SHP77 (cell line): ENCODE data around the gene PYROXD2.

Source experiments
- DNase-seq, 2 experiments: peaks; one replicate each; lab custom pipeline; 2025; lab: John Stamatoyannopoulos, UW

Gene PYROXD2

GRCh38 chr10:98433881-98434732 is 19.1 kb upstream of the PYROXD2 start:
- DNase-seq: no peak

- DNase-seq: no peak
These were observed 18.4 kb upstream of the PYROXD2 start for GRCh38 chr10:98433371-98433770.

DNA sequence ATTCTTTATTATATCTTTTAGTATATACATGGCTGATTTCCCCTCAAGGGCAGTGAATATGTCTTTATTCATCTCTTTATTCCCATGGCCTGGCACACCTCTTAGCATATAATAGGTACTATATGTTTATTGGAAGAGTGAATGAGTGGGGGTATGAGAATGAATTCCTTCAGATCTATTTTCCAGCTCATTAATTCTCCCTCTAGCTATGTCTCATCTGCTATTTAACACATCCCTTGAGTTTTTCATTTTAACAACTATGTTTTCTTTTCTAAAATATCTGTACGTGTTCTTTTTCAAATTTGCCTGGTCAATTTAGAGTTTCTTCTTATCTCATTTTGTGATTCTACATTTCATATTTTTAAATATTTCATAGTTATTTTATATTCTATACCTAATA is 17.3 kb upstream of the PYROXD2 start:
- DNase-seq: no peak

DNA sequence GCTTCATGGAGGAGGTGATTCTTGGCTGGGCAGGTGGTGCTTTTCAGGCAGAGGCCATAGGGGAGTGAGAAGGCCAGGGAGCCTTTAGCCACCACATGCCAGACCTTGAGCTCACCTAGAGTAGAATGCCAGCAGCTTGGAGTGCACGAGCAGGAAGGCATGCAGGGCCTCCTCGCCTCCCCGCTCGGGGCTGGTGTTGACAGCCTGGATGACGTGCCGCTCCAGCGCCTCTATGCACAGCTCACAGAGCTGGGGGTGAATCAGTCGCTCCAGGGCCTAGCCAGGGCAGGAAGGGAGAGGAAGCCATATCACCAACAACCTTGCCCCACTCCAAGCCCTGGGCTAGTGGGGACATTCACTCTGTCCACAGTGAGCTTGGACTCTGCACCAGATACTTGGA is 16.0 kb upstream of the PYROXD2 start:
- DNase-seq: no peak

DNA sequence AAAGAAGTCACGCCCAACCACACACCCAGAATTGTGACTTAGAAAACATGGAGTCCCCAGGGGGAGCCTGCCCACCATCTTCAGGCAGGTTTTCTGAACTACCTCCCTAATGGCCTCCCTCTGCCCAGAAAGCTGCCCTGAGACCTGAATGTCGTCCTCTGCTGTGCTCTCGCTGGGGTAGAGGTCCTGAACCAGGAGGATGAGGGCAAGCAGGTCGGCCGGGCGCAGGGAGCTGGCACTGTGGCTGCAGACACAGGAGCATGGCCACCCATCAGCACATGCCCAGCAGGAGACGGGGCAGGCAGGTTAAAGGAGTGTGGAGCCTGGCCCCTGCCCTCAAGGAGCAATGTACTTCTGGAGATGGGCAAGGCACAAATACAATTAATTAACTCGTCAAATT is 15.4 kb upstream of the PYROXD2 start:
- no peak for DNase-seq

DNA sequence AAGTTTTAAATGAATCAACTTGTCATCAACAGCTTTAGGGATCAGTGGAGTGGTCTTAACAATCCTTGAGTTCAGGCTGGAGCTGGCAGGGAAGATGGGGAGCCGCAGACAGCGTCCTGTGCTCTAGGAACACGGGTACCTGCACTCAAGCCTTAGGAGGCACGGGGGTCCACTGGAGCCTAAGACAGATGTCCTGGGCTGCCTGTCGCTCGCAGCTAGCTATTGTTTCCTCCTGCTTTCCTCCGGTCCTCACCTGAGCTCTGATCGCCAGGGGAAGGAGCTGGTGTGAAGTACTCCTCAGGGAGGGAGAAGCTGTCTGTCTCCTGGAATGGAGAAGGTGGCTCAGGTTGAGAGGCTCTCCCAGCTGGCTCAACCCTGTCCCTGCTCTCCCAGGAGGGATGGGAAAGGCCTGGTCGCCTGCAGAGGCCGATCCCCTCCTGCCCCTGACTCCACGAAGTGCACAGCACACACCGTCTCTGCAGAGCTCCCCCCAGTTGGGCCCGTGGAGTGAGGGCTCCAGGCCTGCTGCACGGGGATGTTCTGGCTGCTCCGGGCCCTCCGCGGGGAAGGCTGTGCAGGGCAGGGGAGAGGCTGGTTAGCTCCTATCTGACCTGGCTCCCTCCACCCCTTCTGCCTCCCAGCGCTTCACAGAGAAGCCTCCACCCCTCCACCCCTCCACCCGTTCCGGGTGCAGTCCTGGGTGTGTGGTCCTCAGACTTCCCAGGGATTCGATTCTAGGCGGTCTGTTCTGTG is 14.5 kb upstream of the PYROXD2 start:
- no peak for DNase-seq

DNA sequence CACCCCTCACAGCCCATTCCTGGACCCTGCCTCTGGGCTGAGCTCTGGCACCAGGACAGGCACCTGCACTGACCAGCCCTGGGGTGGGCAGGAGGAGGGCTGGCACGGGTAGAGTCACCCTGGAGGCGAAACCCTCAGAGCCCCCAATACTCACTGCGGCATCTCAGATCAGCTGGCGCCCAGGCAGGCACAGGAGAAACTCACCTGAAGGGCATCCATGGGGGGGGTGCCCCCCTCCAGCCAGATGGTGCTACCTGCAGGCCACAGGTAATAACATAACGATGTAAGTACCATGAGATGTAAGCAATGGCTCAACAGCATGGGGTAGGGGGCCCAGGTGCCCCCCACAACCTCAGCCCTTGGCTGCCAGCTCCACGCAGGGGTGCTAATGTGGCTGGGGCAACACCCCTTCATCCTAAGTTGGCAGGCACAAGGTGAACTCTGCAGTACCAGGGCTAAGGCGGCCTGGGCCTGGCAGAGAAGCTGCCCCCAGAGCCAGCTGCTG is 12.1 kb upstream of the PYROXD2 start:
- DNase-seq: no peak

- peak; percentile 35 to 44 for DNase-seq
These were observed 10.8 kb upstream of the PYROXD2 start for GRCh38 chr10:98425511-98426352.

DNA sequence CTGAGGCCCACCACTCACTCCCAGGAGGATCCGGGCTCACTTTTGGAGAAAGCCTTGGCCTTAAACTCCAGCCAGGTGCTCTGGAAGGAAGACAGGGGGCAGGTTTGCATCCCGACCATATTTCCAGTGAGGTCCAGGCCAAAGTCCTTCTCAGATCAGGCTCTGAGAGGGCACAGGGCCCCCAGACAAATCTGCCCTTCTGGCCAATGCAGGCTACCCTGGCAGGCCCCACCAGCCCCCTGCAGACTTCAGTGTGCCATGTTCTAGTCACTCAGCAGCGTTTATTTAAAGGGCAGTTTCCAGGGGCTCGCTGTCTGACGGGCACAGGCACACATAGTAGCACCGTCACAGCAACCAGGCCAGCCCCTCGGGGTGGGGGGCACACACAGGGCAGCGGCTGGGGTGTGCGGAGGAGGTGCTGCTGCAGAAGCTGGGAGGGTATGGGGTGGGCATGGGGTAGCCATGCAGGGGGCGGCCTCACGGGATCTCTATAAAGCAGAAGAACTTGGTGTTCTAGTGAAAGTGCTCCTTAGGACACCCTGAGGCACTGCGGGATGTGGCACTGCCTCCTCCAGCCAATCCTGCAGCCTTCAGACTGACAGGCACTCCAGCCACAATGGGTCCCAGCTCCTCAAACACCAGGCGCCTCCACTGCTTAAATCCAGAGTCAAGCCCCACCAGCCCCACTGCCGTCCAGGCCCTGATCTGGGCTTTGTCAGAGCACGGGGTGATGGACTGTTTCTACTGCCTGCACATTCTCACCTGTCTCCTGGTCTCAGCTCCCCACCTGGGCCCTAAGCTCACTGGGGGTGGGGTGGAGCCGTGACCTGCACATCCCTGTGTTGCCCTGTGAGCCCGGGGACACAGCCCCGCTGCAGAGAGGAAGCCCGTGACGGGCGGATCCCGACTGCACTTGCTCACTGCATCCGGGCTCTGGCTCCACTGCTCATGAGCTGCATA is 9.6 kb upstream of the PYROXD2 start:
- no peak for DNase-seq

GRCh38 chr10:98423691-98424120 is 8.7 kb upstream of the PYROXD2 start:
- peak; percentile 9 for DNase-seq

GRCh38 chr10:98422182-98422581 is 7.2 kb upstream of the PYROXD2 start:
- DNase-seq: no peak

DNA sequence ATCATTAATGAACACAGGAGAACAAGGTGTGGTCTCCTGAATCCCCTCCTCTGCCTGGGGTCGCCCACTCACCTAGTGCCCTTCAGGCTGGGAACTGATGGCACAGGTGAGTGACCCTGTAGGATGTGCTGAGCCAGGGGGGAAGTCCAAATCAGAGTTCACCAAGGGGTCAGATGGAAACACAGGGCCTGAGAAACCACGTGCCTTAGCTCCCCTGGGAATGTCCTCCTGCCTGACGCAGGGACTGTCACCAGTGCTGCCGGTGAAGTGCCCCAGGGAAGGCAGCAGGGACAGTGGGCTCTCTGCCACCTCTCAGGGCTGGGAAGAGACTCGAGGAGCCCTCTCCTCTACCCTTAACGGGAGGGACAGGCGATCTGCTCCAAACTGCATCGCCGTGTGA is 5.8 kb upstream of the PYROXD2 start:
- no peak for DNase-seq

DNA sequence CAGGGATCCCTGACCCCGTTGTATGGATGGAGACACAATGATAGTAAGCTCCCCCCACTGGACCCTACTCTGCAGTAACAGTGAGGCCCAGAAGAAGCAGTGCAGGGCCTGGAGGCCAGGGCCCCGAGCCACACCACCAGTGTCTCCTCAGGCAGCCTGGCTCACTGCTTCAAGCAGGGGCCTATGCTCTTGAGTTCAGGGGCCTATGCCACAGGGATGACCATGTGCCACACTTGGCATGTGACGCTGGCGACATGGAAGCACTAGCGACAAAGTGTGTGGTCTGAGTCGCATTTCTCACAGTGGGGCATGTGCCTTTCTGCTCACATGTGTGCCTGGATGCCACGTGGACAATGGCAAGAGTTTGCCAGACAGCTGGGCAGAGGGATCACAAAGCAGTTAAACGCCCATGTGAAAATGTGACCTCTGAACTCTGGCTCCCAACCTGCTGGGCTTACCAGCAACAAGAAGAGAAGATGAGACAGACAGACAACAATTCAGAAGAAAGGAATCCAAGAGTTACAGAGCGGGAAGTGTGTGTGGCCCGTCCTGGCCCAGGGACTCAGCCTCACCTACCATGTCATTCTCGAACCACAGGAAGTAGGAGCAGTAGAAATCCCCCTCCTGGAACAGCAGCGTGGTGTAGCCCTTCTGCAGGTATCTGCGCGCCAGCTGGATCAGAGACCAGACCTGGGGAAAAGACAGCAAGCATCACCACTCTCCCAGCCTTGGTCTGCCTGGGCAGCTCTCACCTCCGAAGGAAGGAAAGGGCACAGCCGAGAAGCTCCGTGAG is 4.7 kb upstream of the PYROXD2 start:
- no peak for DNase-seq

GRCh38 chr10:98418665-98419468 is 3.9 kb upstream of the PYROXD2 start:
- no peak for DNase-seq

DNA sequence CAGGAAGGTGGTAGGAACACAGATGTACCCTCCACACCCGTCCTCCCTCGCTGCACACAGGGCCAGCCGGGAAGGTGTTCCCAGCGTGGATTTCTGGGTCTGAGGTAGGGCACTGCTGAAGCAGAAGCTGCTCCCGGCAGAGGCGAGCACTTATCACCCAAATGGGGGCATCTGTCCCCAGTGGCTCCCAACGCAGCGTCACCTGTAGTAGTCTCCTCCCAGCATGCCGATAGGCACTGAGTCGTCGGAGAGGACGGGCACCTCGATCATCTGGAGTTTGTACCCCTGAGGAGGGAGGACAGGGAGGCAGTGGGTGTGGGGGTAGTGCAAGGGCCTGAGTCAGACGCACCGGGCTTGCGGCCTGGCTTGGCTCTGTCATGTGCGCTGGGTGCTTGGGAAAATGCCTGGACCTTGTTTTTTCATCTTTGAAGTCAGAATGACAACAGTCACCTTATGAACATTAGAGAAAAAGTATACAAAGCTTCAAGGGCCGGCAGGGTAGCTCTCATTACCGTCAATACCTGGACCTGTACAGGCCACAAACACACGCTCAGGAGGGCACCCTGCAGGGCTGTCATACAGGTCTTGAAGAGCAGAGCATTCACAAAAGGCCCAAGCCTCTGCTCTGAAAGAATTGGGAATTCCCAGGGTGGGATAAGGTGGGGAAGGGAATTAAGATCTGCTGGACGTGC is 3.1 kb upstream of the PYROXD2 start:
- DNase-seq: no peak

- no peak for DNase-seq
These were observed 2.5 kb upstream of the PYROXD2 start for GRCh38 chr10:98417481-98417959.

DNA sequence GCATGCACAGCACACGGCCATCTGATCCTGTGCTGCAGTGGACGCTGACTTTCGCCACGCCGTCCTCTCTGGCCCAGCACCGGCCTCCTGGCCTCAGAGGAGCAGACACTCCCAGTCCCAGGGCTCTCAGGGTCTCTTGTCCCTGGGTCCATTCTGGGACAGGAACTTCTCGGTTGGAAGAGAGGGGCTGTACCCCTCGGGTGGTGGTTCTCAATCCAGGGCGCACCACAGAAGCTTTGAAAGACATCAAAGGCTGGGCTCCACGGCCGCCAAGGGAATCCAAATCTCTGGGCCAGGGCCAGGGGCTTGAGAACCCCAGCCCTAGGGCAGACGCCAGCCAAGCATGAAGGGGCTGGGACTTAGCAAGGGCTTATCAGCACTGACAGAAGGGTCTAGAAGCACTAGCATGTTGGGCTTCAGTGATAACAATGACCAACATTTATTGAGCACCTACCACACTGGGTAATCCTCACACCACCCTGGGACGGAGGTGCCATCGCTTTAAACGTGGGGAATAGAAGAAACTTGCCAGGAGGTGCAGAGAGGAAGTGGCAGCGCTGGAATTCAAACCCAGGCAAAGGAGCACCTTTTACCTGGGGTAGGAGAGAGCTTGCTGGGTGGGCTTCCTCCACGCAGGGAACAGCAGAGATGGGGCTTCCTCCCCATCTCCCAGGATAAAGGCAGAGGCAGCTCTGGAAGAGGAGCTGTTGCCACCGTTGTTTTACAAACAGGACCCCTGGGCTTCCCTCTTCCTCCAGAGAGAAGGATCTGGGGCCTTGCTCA is 1.8 kb upstream of the PYROXD2 start:
- no peak for DNase-seq

DNA sequence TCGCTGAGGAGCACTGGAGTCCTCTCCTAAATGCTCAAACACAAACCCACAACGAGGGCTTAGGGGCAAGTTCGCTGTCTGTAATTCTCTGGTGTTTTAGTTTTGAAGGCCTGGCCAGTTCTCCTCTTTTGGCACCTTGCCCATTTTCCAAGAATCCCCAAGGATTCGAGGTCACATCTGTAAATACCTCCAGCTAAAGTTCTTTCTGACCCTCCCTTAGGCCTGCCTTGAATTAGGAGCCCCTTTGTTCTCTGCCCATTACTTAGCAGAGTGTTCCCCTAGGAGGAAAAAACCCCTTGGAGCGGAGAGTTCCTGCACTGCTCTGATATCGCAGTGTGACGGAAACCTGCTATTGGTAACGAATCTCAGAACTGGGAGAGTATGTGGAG is 743 bp upstream of the PYROXD2 start:
- DNase-seq: no peak
